MCF 10A (cell line): Measurements from ENCODE around the gene NADSYN1. TPM values are rescaled to one million over a fixed set of nuclear protein-coding genes. Genes with fewer than 3 reads are reported as not detected.

ENCODE experiments used
- BruUV-seq: library from RNA; stranded (reverse); fragments of 400-500 nt; replicated peaks from 2 replicates; lab custom pipeline; 2021; lab: Mats Ljungman, UMichigan
- CTCF ChIA-PET: fragments of 300-600 bp; sonication (Branson Sonifier 250); formaldehyde crosslinking; extraction: SDS; loops from one replicate; lab custom pipeline; 2021; ENCODE audit warnings: antibody characterized with exemption, inconsistent platforms; lab: Yijun Ruan, JAX
- POLR2A ChIA-PET: fragments of 300-600, 350-650 bp; sonication (Branson Sonifier 250); formaldehyde crosslinking; extraction: SDS; loops from one replicate; lab custom pipeline; 2020; ENCODE audit warnings: antibody characterized with exemption, inconsistent platforms; lab: Yijun Ruan, JAX
- DNase-seq: peaks from one replicate; pipeline ENCODE4 v3.0.0-alpha.2; 2018; ENCODE audit not compliant: unreplicated experiment
- H3K27ac Mint-ChIP-seq: one replicate; pipeline ENCODE4 v1.8.0; 2022; ENCODE audit warnings: mild to moderate bottlenecking, low read depth, mixed read lengths; ENCODE audit not compliant: unreplicated experiment
- H3K27me3 Mint-ChIP-seq: one replicate; pipeline ENCODE4 v1.8.0; 2022; ENCODE audit warnings: mixed read lengths; ENCODE audit not compliant: insufficient read depth, unreplicated experiment
- H3K36me3 Mint-ChIP-seq: one replicate; pipeline ENCODE4 v1.8.0; 2022; ENCODE audit warnings: mild to moderate bottlenecking, moderate library complexity, mixed read lengths; ENCODE audit not compliant: insufficient read depth, unreplicated experiment
- H3K4me1 Mint-ChIP-seq: one replicate; pipeline ENCODE4 v1.8.0; 2022; ENCODE audit warnings: mixed read lengths; ENCODE audit not compliant: insufficient read depth, unreplicated experiment
- H3K4me3 Mint-ChIP-seq: one replicate; pipeline ENCODE4 v1.8.0; 2022; ENCODE audit warnings: mild to moderate bottlenecking, moderate library complexity, mixed read lengths; ENCODE audit not compliant: unreplicated experiment
- H3K9me3 Mint-ChIP-seq: one replicate; pipeline ENCODE4 v1.8.0; 2022; ENCODE audit warnings: mixed read lengths; ENCODE audit not compliant: unreplicated experiment
- CTCF ChIP-seq: fragments of 200-600 bp; IDR thresholded peaks from one replicate; pipeline ENCODE4 v1.8.0; 2022; ENCODE audit warnings: antibody characterized with exemption, mild to moderate bottlenecking; ENCODE audit not compliant: unreplicated experiment
- intact Hi-C: fragments of 100-400 bp; cut with micrococcal nuclease; formaldehyde crosslinking; loops from 2 replicates; pipeline ENCODE4 v1.14.1; 2022
- total RNA-seq: library from RNA; stranded (reverse); gene quantifications from 2 replicates; pipeline ENCODE4 v1.2.3, GENCODE V29; 2022

The NADSYN1 gene
- total RNA-seq, 1 experiment from 2014 or later: 73.6 TPM

- ChIA-PET POLR2A (no interaction called here), CTCF (interaction anchor here (0.7 kb wide), 1 partner anchor 14 kb away, joined by 3 read pairs; no protein-coding TSS in a partner anchor)
- TF ChIP-seq CTCF: no peak
- DNase-seq: no peak
- Mint-ChIP-seq H3K4me1 (peaks cover 20% of the 10 kb centered on the region), H3K27me3 (no peaks in the 10 kb centered on the region), H3K4me3 (no peak overlapping the region), H3K36me3 (peaks cover 57% of the 10 kb centered on the region), H3K9me3 (no peaks in the 10 kb centered on the region), H3K27ac (no peak overlapping the region)
- intact Hi-C loops: no loop called here
- no TSS peak for BruUV-seq
These were observed 10.1 kb upstream of the NADSYN1 start for GRCh38 chr11:71442880-71443279.

- Mint-ChIP-seq H3K9me3 (no peaks in the 10 kb centered on the region), H3K4me1 (peaks cover 20% of the 10 kb centered on the region), H3K36me3 (peaks cover 51% of the 10 kb centered on the region), H3K27ac (no peak overlapping the region), H3K4me3 (no peak overlapping the region), H3K27me3 (no peaks in the 10 kb centered on the region)
- POLR2A ChIA-PET: interaction anchor here (1.0 kb wide), 1 partner anchor 16 kb away, joined by 4 read pairs; no protein-coding TSS in a partner anchor
- no peak for TF ChIP-seq CTCF
- BruUV-seq: no TSS peak
- intact Hi-C loops: no loop called here
- no peak for DNase-seq
- CTCF ChIA-PET: interaction anchor here (0.7 kb wide), 2 partner anchors 13 to 193 kb away, joined by 3 to 4 read pairs; no protein-coding TSS in a partner anchor
These were observed 9.1 kb upstream of the NADSYN1 start for GRCh38 chr11:71443736-71444445.

DNA sequence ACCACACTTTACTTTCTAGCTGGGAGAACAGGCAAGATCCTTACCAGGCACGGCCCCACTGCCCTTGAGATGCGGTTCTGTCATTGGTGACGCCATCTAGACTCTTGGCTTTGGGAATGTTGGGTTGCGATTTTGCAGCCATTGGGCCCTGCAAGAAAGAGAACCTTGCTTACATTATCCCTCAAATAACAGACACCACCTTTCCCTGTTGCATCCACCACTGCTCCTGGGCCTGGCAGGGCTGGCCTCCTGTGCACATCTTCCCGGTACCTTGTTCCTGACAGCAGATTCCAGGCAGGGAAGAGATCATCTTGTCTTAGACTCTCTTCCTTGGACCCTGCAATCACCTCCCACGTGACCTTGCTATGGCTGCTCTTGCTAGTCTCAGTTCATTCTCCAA lies 8.2 kb upstream of the NADSYN1 start:
- TF ChIP-seq CTCF: no peak
- BruUV-seq: no TSS peak
- POLR2A ChIA-PET: interaction anchor here (1.0 kb wide), 1 partner anchor 17 kb away, joined by 4 read pairs; no protein-coding TSS in a partner anchor
- no peak for DNase-seq
- Mint-ChIP-seq H3K4me1 (peaks cover 27% of the 10 kb centered on the region), H3K9me3 (no peaks in the 10 kb centered on the region), H3K27me3 (no peaks in the 10 kb centered on the region), H3K4me3 (no peak overlapping the region), H3K36me3 (peaks cover 45% of the 10 kb centered on the region), H3K27ac (no peak overlapping the region)
- CTCF ChIA-PET: interaction anchor here (0.6 to 1.0 kb wide), 2 partner anchors 19 to 259 kb away, joined by 4 to 5 read pairs; no protein-coding TSS in a partner anchor
- intact Hi-C loops: no loop called here

- no peak for TF ChIP-seq CTCF
- CTCF ChIA-PET: interaction anchor here (1.5 kb wide), 1 partner anchor 20 kb away, joined by 5 read pairs; no protein-coding TSS in a partner anchor
- H3K9me3 Mint-ChIP-seq: no peaks in the 10 kb centered on the region
- no peak overlapping the region for H3K27ac Mint-ChIP-seq
- no TSS peak for BruUV-seq
- H3K27me3 Mint-ChIP-seq: no peaks in the 10 kb centered on the region
- intact Hi-C loops: no loop called here
- H3K36me3 Mint-ChIP-seq: peaks cover 38% of the 10 kb centered on the region
- POLR2A ChIA-PET: interaction anchor here (0.8 to 3.3 kb wide), 3 partner anchors 13 to 21 kb away, joined by 3 to 25 read pairs (median 5); no protein-coding TSS in a partner anchor
- no peak for DNase-seq
- H3K4me1 Mint-ChIP-seq: peaks cover 34% of the 10 kb centered on the region
- H3K4me3 Mint-ChIP-seq: no peak overlapping the region
These were observed 6.9 kb upstream of the NADSYN1 start for GRCh38 chr11:71446150-71446549.
